Breast epithelium (tissue), 4 donors: ENCODE measurements around the gene FNDC3B. TPM values are rescaled to one million over a fixed set of nuclear protein-coding genes. Genes with fewer than 3 reads are reported as not detected.

Source experiments
- DNase-seq, 2 donors: peaks; one replicate each; pipeline ENCODE4 v3.0.0-alpha.2; 2019; ENCODE audit warnings: low spot score in 2 of 2
- H3K27ac ChIP-seq, 2 donors: fragments of 200-600 bp; sonication (generic) in 1 of 2; one replicate each; pipeline ENCODE4 v1.5.1; 2016 to 2019; ENCODE audit warnings: mild to moderate bottlenecking in 1 of 2
- H3K27me3 ChIP-seq, 2 donors: fragments of 200-600 bp; sonication (generic) in 1 of 2; one replicate each; pipeline versions ENCODE4 v1.5.1 to v1.6.0; 2017 to 2019; ENCODE audit warnings: control low read depth in 1 of 2, mild to moderate bottlenecking in 1 of 2
- H3K36me3 ChIP-seq: fragments of 200-600 bp; one replicate; pipeline ENCODE4 v1.5.1; 2019
- H3K4me1 ChIP-seq, 2 donors: fragments of 200-600 bp; sonication (generic); one replicate each; pipeline ENCODE4 v1.5.1; 2016 to 2019; ENCODE audit warnings: control low read depth in 1 of 2
- H3K4me3 ChIP-seq, 3 donors: fragments of 200-600 bp; sonication (generic); 1 replicate in 2 of 3; 2 replicates in 1 of 3; pipeline ENCODE4 v1.5.1; 2016 to 2019; ENCODE audit warnings: mild to moderate bottlenecking in 3 of 3, moderate library complexity in 2 of 3
- H3K9me3 ChIP-seq, 2 donors: fragments of 200-600 bp; sonication (generic) in 1 of 2; one replicate each; pipeline ENCODE4 v1.5.1; 2016 to 2019; ENCODE audit warnings: control low read depth in 1 of 2
- CTCF ChIP-seq, 3 donors: fragments of 450-650 bp; IDR thresholded peaks; one replicate each; pipeline ENCODE4 v1.5.1; 2016 to 2017; ENCODE audit warnings: antibody characterized with exemption in 3 of 3, mild to moderate bottlenecking in 3 of 3, moderate library complexity in 3 of 3
- POLR2A ChIP-seq: fragments of 450-650 bp; IDR thresholded peaks from one replicate; pipeline ENCODE4 v1.6.1; 2016; ENCODE audit warnings: antibody characterized with exemption, mild to moderate bottlenecking, moderate library complexity
- POLR2AphosphoS5 ChIP-seq, 3 donors: sonication (generic); formaldehyde crosslinking; IDR thresholded peaks; one replicate each; pipeline ENCODE4 v1.6.1; 2017; ENCODE audit warnings: antibody characterized with exemption in 3 of 3
- intact Hi-C: fragments of 100-400 bp; cut with DNase I; formaldehyde crosslinking; loops from one replicate; pipeline ENCODE4 v1.15.1; 2023; ENCODE audit warnings: low total_unique reads
- total RNA-seq, 3 donors: library from RNA; depleted of rRNA; stranded (reverse); fragments of >200 nt; gene quantifications; one replicate each; pipeline ENCODE4 v1.1.0, GENCODE V29; 2016

Gene FNDC3B
- total RNA-seq, 3 donors from 2014 or later, result 131 to 172 (median 149) TPM

- H3K9me3 ChIP-seq, result no peaks in the 10 kb centered on the region
- no peaks in the 10 kb centered on the region for H3K4me1 ChIP-seq
- no peak for TF ChIP-seq POLR2A
- no peak for TF ChIP-seq POLR2AphosphoS5 (IDR thresholded peaks at IDR 0.05)
- no peak for TF ChIP-seq CTCF (IDR thresholded peaks at IDR 0.05)
- H3K4me3 ChIP-seq, result no peak overlapping the region
- no peak for DNase-seq
- no peak overlapping the region for H3K27ac ChIP-seq
- H3K36me3 ChIP-seq, result no peaks in the 10 kb centered on the region
- H3K27me3 ChIP-seq, result no peaks in the 10 kb centered on the region
- intact Hi-C loops, result no loop called here
Observed at GRCh38 chr3:172340583-172340982, 301.2 kb downstream of the FNDC3B start.

- DNase-seq, result no peak
- Histone ChIP-seq H3K27ac (no peak overlapping the region), H3K36me3 (no peaks in the 10 kb centered on the region), H3K4me1 (no peaks in the 10 kb centered on the region), H3K4me3 (no peak overlapping the region), H3K27me3 (no peaks in the 10 kb centered on the region), H3K9me3 (no peaks in the 10 kb centered on the region)
- intact Hi-C loops, result no loop called here
- TF ChIP-seq POLR2AphosphoS5 (IDR thresholded peaks at IDR 0.05) (no peak), POLR2A (no peak), CTCF (IDR thresholded peaks at IDR 0.05) (peak; percentile 40 to 69 (median 57))
Observed at GRCh38 chr3:172341482-172342059, 302.2 kb downstream of the FNDC3B start.

DNA sequence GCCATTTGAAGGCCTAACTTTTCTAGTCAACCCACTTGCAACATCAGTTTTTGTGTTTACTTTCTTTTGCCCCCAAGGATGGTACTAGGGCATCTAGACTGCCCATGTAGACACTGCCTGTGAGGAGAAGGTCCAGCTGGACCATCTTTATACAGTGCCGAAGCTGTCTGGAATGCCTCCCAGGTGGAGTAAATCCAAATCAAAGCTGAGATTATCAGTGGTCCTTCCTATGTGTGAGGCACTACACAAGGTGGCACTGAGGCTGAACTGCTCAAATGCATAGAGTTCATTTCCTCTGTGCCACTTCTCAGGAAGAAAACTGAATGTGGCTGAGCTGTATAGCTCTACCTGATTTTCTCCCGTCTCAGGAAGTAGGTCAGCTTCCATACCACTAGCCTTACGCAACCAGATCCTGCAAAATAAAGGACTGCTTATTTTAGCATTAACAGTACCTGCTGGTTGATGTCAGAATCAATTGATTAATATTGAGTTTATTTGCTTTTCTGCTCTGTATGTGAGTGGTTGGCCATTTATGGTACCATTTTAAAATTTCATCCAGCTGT lies 302.8 kb downstream of the FNDC3B start:
- H3K4me1 ChIP-seq, result no peaks in the 10 kb centered on the region
- H3K27ac ChIP-seq, result no peak overlapping the region
- no peaks in the 10 kb centered on the region for H3K36me3 ChIP-seq
- DNase-seq, result no peak
- intact Hi-C loops, result no loop called here
- TF ChIP-seq POLR2AphosphoS5 (IDR thresholded peaks at IDR 0.05), result no peak
- TF ChIP-seq CTCF (IDR thresholded peaks at IDR 0.05), result no peak
- TF ChIP-seq POLR2A, result no peak
- H3K27me3 ChIP-seq, result no peaks in the 10 kb centered on the region
- no peaks in the 10 kb centered on the region for H3K9me3 ChIP-seq
- no peak overlapping the region for H3K4me3 ChIP-seq

GRCh38 chr3:172343117-172343516 lies 303.7 kb downstream of the FNDC3B start:
- no peak for DNase-seq
- intact Hi-C loops, result no loop called here

More at GRCh38 chr3:172343117-172343516, 303.7 kb downstream of the FNDC3B start:
- Histone ChIP-seq H3K27ac (no peak overlapping the region), H3K36me3 (no peaks in the 10 kb centered on the region), H3K27me3 (no peaks in the 10 kb centered on the region), H3K9me3 (no peaks in the 10 kb centered on the region), H3K4me3 (no peak overlapping the region), H3K4me1 (no peaks in the 10 kb centered on the region)
- TF ChIP-seq POLR2AphosphoS5 (IDR thresholded peaks at IDR 0.05) (no peak), POLR2A (no peak), CTCF (IDR thresholded peaks at IDR 0.05) (no peak)
